ENCODE measurements around the gene FAM114A1. TPM values are rescaled to one million over a fixed set of nuclear protein-coding genes. Genes with fewer than 3 reads are reported as not detected.

FAM114A1 gene
- total RNA-seq, 2 donors from 2014 or later, result 0.48 to 0.83 TPM

GRCh38 chr4:38837334-38837733, 30.3 kb upstream of the FAM114A1 start:
- peaks cover 5 to 16% of the 10 kb centered on the region in 2 donors for H3K36me3 Mint-ChIP-seq (ENCODE audit: insufficient read depth in 2 of 2)
- peaks cover 25% of the 10 kb centered on the region for H3K4me1 Mint-ChIP-seq (ENCODE audit: low read depth)
- no peaks in the 10 kb centered on the region for H3K27me3 Mint-ChIP-seq (ENCODE audit: low read depth)
- H3K4me3 Mint-ChIP-seq, result peak overlapping the region; percentile 19 to 86
- H3K9me3 Mint-ChIP-seq, result peaks cover 7 to 8% of the 10 kb centered on the region in 2 donors
- DNase-seq, result no peak
- H3K27ac Mint-ChIP-seq, result peak overlapping the region; percentile 85
- peak; percentile 51 to 58 for ATAC-seq (replicated peaks in 1 of 2)

GRCh38 chr4:38837849-38838248, 29.8 kb upstream of the FAM114A1 start:
- Mint-ChIP-seq H3K36me3 (ENCODE audit: insufficient read depth in 2 of 2) (peaks cover 5 to 16% of the 10 kb centered on the region in 2 donors), H3K27me3 (ENCODE audit: low read depth) (no peaks in the 10 kb centered on the region), H3K4me3 (peak overlapping the region; percentile 19 to 86), H3K27ac (peak overlapping the region; percentile 85), H3K4me1 (ENCODE audit: low read depth) (peaks cover 25% of the 10 kb centered on the region), H3K9me3 (peaks cover 7 to 8% of the 10 kb centered on the region in 2 donors)
- ATAC-seq (replicated peaks in 1 of 2) (peak; percentile 50 to 54), DNase-seq (no peak)

DNA sequence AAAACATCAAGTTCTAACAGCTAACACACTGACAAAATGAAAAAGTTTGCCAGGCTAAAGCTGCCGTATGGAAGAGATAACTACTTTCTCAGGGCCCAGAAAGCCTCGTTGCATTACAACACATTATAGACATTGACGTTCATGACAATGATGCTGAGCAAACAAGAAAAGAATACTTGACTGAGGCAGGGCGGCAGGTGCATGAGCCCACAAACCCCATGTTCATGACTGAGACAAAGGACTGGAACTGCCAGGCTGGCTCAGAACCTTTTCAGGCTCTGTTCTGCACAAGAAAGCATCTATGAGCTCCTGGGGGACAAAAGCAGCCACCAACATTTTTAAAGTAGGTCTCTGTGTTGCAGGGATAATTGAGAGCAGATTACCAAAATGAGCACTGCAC, 24.6 kb upstream of the FAM114A1 start:
- DNase-seq, result no peak
- no peaks in the 10 kb centered on the region for H3K9me3 Mint-ChIP-seq
- H3K4me3 Mint-ChIP-seq, result no peak overlapping the region
- ATAC-seq (replicated peaks in 1 of 2), result no peak
- H3K36me3 Mint-ChIP-seq (ENCODE audit: insufficient read depth in 2 of 2), result peaks cover 1 to 2% of the 10 kb centered on the region in 2 donors
- no peaks in the 10 kb centered on the region for H3K27me3 Mint-ChIP-seq (ENCODE audit: low read depth)
- no peak overlapping the region for H3K27ac Mint-ChIP-seq
- H3K4me1 Mint-ChIP-seq (ENCODE audit: low read depth), result peaks cover 9% of the 10 kb centered on the region

GRCh38 chr4:38846015-38846414, 21.6 kb upstream of the FAM114A1 start:
- no peaks in the 10 kb centered on the region for H3K4me1 Mint-ChIP-seq (ENCODE audit: low read depth)
- H3K4me3 Mint-ChIP-seq, result no peak overlapping the region
- ATAC-seq (replicated peaks in 1 of 2) (no peak), DNase-seq (no peak)
- peaks cover 11 to 12% of the 10 kb centered on the region in 2 donors for H3K9me3 Mint-ChIP-seq
- H3K36me3 Mint-ChIP-seq (ENCODE audit: insufficient read depth in 2 of 2), result peaks cover 8 to 19% of the 10 kb centered on the region in 2 donors
- H3K27me3 Mint-ChIP-seq (ENCODE audit: low read depth), result no peaks in the 10 kb centered on the region
- H3K27ac Mint-ChIP-seq, result no peak overlapping the region

GRCh38 chr4:38855466-38855865, 12.1 kb upstream of the FAM114A1 start:
- Mint-ChIP-seq H3K4me3 (peak overlapping the region; percentile 69 to 98), H3K36me3 (ENCODE audit: insufficient read depth in 2 of 2) (peaks cover 1 to 2% of the 10 kb centered on the region in 2 donors), H3K4me1 (ENCODE audit: low read depth) (peaks cover 36% of the 10 kb centered on the region), H3K9me3 (peaks cover 0 to 2% of the 10 kb centered on the region in 2 donors), H3K27ac (peak overlapping the region; percentile 99), H3K27me3 (ENCODE audit: low read depth) (no peaks in the 10 kb centered on the region)
- no peak for DNase-seq
- no peak for ATAC-seq (replicated peaks in 1 of 2)

DNA sequence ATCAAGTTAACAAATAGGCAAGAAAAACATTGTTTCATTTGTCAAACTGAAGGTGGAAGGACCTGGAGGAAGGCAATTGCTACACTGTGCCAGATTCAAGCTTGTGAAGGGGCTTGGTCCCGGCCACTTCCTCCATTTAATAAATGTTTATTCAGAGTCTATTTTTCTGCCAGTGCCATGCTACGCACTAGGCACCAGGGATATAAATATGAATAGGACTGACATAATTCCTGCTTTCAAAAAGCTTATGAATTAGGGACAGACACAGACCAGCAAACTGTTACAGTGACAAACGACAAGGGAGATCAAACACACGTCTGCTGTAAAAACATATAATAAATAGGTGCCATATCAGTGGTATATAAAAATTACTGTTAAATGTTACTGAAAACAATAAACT, 11.6 kb upstream of the FAM114A1 start:
- no peak for ATAC-seq (replicated peaks in 1 of 2)
- H3K27ac Mint-ChIP-seq, result peak overlapping the region; percentile 99
- H3K4me3 Mint-ChIP-seq, result peak overlapping the region; percentile 69 to 98
- DNase-seq, result no peak
- H3K27me3 Mint-ChIP-seq (ENCODE audit: low read depth), result no peaks in the 10 kb centered on the region
- peaks cover 36% of the 10 kb centered on the region for H3K4me1 Mint-ChIP-seq (ENCODE audit: low read depth)
- H3K9me3 Mint-ChIP-seq, result peaks cover 0 to 2% of the 10 kb centered on the region in 2 donors
- H3K36me3 Mint-ChIP-seq (ENCODE audit: insufficient read depth in 2 of 2), result peaks cover 0 to 2% of the 10 kb centered on the region in 2 donors

GRCh38 chr4:38856524-38857337, 10.9 kb upstream of the FAM114A1 start, which contains the start of gene TLR6:
TSS of gene TLR6 (minus strand) at chr4:38856817. CDS start at chr4:38829473, 27,344 bp downstream.
- ATAC-seq (replicated peaks in 1 of 2) (peak; percentile 53 to 54), DNase-seq (peak; percentile 69 to 78)
- Mint-ChIP-seq H3K36me3 (ENCODE audit: insufficient read depth in 2 of 2) (no peaks in the 10 kb centered on the region), H3K9me3 (no peaks in the 10 kb centered on the region), H3K27me3 (ENCODE audit: low read depth) (no peaks in the 10 kb centered on the region), H3K27ac (peak within 1 kb of the TSS; percentile 99), H3K4me3 (peak within 1 kb of the TSS; percentile 69 to 98), H3K4me1 (ENCODE audit: low read depth) (peaks cover 36% of the 10 kb centered on the region)

DNA sequence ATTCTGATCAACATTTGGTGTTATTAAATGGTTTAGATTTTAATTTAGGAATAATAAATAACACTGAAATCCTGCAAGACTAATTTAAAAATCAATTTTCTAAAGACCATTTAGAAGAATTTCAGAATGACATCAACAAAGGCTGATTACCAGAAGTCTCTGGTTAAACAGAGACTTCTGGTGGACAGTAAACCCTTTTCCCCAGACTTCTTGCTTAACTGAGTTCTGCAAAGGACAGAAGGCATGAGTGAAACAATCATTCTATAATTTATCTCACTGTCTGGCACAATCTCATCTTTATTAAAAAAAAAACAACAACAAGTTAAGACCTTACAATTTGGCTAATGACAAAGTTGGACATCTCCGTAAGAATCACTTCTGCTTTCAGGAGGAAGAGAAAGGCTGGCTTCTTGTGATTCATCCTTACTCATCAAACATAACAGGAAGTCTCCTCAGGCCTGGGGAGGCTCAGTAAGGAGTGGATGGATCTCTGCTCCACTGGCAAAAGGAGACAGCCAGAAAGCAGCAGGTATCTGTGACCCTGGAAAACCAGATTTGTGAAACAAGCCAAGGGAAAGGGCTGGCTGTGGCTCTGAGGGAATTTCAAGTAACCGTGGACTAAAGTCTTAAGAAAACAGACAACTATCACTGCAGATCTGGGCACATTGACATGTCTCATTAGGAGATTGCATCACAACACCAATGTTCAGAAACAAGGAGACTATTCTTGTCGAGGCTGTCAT, 10.1 kb upstream of the FAM114A1 start:
- peak overlapping the region; percentile 99 for H3K27ac Mint-ChIP-seq
- H3K4me3 Mint-ChIP-seq, result peak overlapping the region; percentile 69 to 71
- H3K9me3 Mint-ChIP-seq, result no peaks in the 10 kb centered on the region
- peak; percentile 35 to 41 for DNase-seq
- H3K4me1 Mint-ChIP-seq (ENCODE audit: low read depth), result peaks cover 36% of the 10 kb centered on the region
- ATAC-seq (replicated peaks in 1 of 2), result peak; percentile 84 to 86
- no peaks in the 10 kb centered on the region for H3K27me3 Mint-ChIP-seq (ENCODE audit: low read depth)
- H3K36me3 Mint-ChIP-seq (ENCODE audit: insufficient read depth in 2 of 2), result no peaks in the 10 kb centered on the region

GRCh38 chr4:38858097-38858420, 9.5 kb upstream of the FAM114A1 start:
- Mint-ChIP-seq H3K9me3 (no peaks in the 10 kb centered on the region), H3K27me3 (ENCODE audit: low read depth) (no peaks in the 10 kb centered on the region), H3K4me1 (ENCODE audit: low read depth) (peaks cover 36% of the 10 kb centered on the region), H3K27ac (peak overlapping the region; percentile 99), H3K36me3 (ENCODE audit: insufficient read depth in 2 of 2) (no peaks in the 10 kb centered on the region), H3K4me3 (peak overlapping the region; percentile 69 to 71)
- no peak for ATAC-seq (replicated peaks in 1 of 2)
- DNase-seq, result no peak

- peaks cover 36% of the 10 kb centered on the region for H3K4me1 Mint-ChIP-seq (ENCODE audit: low read depth)
- H3K36me3 Mint-ChIP-seq (ENCODE audit: insufficient read depth in 2 of 2), result no peaks in the 10 kb centered on the region
- H3K4me3 Mint-ChIP-seq, result no peak overlapping the region
- H3K9me3 Mint-ChIP-seq, result no peaks in the 10 kb centered on the region
- no peaks in the 10 kb centered on the region for H3K27me3 Mint-ChIP-seq (ENCODE audit: low read depth)
- DNase-seq (no peak), ATAC-seq (replicated peaks in 1 of 2) (no peak)
- H3K27ac Mint-ChIP-seq, result no peak overlapping the region
Observed at GRCh38 chr4:38859501-38859900, 8.1 kb upstream of the FAM114A1 start.

DNA sequence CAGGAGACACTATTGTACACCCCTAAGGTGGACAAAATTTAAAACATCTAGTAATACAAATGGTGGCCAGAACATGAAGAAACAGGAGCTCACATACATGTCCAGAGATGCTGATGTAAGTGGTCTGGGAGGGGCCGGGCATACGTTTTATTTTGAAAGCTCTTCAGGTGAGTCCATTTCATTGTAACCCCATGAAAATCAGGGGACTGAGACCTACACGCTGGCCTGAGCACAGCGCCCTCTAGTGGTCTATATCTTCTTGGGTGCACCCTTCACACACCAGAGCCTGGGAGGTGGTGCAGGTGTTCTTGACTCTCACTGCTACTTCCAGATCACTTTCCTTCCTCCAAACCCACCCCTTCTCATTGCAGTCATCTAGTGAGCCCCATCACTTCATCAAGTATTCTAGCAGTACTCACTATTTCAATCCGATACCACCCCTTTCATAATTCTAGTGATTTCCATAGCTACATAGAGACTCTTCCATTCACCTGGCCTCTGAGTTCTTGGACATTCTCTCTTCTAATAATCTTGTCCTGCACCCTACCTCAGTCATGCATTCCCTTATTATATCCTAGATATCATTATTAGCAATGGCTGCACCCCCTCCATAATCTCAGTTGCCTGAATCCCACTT, 6.7 kb upstream of the FAM114A1 start:
- DNase-seq (peak; percentile 69 to 75), ATAC-seq (replicated peaks in 1 of 2) (peak; percentile 72 to 76)
- H3K27ac Mint-ChIP-seq, result no peak overlapping the region
- H3K27me3 Mint-ChIP-seq (ENCODE audit: low read depth), result no peaks in the 10 kb centered on the region
- H3K4me3 Mint-ChIP-seq, result no peak overlapping the region
- no peaks in the 10 kb centered on the region for H3K9me3 Mint-ChIP-seq
- no peaks in the 10 kb centered on the region for H3K36me3 Mint-ChIP-seq (ENCODE audit: insufficient read depth in 2 of 2)
- H3K4me1 Mint-ChIP-seq (ENCODE audit: low read depth), result peaks cover 39% of the 10 kb centered on the region

GRCh38 chr4:38861791-38862190, 5.8 kb upstream of the FAM114A1 start:
- ATAC-seq (replicated peaks in 1 of 2), result no peak
- no peak overlapping the region for H3K4me3 Mint-ChIP-seq
- no peak for DNase-seq
- no peak overlapping the region for H3K27ac Mint-ChIP-seq
- H3K36me3 Mint-ChIP-seq (ENCODE audit: insufficient read depth in 2 of 2), result no peaks in the 10 kb centered on the region
- no peaks in the 10 kb centered on the region for H3K9me3 Mint-ChIP-seq
- peaks cover 30% of the 10 kb centered on the region for H3K4me1 Mint-ChIP-seq (ENCODE audit: low read depth)
- H3K27me3 Mint-ChIP-seq (ENCODE audit: low read depth), result peaks cover under 1% of the 10 kb centered on the region

DNA sequence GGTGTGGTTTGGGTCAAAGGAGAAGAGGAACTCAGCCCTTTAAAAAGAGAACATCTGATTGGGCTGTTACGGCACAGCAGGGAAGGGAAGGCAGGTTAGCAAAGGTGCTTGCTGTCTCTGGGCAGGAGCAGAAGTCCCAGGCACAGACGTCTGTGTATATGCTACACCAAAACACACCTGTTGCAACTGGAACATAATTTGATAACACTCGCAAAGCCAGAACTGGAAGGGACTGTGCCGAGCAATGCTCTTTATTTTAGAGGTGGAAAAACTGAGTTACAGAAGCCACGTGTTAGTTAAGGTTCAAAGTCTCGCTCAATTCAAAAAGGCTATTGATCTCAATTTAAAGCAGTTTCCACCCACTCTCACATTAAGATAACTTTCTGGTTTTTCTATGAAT, 2.2 kb upstream of the FAM114A1 start:
- Mint-ChIP-seq H3K4me1 (ENCODE audit: low read depth) (peaks cover 17% of the 10 kb centered on the region), H3K4me3 (no peak overlapping the region), H3K36me3 (ENCODE audit: insufficient read depth in 2 of 2) (no peaks in the 10 kb centered on the region), H3K9me3 (no peaks in the 10 kb centered on the region), H3K27ac (no peak overlapping the region), H3K27me3 (ENCODE audit: low read depth) (peaks cover 17% of the 10 kb centered on the region)
- no peak for DNase-seq
- no peak for ATAC-seq (replicated peaks in 1 of 2)
